HG02798 (cell line): ENCODE data around the gene GSC.
"Not testable (repeated sequence)": the region's sequence is repeated elsewhere in the genome, so short reads cannot be mapped to it uniquely, and the experiment has no call there.

Experiments used
- ATAC-seq: cut with Tn5 transposase; IDR thresholded peaks from one replicate; pipeline ENCODE4 v1.9.1; 2021; ENCODE audit warnings: mild to moderate bottlenecking; ENCODE audit not compliant: unreplicated experiment, poor library complexity

GSC gene

DNA sequence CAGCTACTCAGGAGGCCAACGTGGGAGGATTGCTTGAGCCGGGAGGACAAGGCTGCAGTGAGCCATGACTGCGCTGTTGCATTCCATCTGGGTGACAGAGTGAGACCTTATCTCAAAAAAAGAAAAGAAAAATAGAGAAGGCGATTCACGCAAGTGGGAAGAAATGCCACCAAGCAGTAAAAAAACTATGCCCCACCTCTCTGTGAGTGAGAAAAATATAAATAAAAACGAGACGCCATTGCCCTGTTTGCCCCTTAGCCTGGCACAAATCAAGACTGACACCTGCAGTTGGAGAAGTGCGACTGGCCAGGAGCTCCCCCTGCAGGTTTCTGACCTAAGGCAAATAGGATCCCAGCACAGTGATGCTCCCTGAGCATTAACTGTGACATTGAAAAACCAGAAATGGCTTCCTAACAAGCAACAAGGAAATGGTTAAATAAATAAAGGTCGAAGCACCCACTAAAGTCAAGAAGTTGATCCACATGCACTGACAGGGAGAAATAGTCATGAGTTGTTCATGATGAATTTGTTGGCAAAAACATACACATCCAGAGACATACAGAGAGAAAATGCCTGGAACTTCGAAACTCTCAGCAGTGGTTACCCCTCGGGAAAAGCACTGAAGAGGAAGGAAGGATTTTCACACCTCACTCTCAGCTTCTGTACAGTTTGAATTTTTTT is 21.1 kb downstream of the GSC start:
- no peak for ATAC-seq

DNA sequence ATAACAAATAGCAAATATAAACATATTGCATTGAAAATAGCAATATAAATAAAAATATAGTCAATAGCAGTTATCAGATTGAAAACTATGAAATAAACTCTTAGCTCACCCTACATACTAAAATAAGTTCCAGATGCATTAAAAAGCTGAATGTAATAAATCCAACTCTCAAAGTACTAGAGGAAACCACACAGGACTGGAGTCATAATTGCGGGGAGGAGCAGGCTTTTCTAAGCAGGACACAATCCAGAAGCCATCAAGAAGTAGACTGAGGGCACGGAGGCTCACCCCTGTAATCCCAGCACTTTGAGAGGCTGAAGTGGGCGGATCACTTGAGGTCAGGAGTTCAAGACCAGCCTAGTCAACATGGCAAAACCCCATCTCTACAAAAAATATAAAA is 22.2 kb downstream of the GSC start:
- no peak for ATAC-seq

DNA sequence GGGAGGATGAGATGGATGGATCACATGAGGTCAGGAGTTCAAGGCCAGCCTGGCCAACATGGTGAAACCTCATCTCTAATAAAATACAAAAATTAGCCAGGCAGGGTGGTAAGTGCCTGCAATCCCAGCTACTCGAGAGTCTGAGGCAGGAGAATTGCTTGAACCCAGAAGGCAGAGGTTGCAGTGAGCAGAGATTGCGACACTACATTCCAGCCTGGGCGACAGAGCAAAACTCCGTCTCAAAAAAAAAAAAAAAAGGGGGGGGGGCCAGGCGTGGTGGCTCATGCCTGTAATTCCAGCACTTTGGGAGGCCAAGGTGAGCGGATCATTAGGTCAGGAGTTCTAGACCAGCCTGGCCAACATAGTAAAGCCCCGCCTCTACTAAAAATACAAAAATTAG is 22.8 kb downstream of the GSC start:
- not testable (repeated sequence) for ATAC-seq

DNA sequence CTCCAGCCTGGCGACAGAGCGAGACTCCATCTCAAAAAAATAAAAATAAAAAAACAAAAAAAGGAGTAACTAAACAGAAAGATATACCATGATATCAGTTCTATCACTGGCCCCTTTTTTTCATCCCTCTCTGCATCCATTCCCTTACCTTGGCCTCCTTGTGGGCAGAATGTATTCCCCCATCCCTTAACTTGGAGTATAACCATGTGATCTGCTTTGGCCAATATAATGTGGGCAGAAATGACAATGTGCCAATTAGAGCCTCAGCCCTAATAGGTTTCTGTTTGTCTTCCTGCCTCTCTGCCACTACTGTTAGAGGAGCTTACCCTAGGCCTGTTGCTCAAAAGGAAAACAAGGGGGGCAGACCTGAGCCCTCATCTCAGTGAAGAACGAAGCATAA is 23.8 kb downstream of the GSC start:
- no peak for ATAC-seq

DNA sequence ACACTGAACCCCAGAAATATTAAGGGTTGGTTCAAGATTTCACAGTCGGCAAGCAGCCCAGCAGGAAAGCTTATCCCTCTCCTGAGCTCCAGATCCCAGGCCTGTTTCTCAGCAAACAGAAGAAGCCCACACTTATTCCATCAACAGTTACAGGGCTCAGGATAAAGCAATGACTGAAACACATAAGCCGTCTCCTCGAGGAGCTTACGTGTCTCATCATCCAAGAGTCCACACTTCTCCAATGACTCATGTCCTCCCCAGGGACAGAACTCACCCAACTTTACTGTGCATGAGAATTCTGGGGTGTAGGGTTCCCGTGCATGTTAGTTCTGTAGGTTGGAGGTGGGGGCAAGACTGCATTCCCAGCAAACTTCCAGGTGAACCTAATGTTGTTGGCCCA is 31.2 kb downstream of the GSC start:
- no peak for ATAC-seq

DNA sequence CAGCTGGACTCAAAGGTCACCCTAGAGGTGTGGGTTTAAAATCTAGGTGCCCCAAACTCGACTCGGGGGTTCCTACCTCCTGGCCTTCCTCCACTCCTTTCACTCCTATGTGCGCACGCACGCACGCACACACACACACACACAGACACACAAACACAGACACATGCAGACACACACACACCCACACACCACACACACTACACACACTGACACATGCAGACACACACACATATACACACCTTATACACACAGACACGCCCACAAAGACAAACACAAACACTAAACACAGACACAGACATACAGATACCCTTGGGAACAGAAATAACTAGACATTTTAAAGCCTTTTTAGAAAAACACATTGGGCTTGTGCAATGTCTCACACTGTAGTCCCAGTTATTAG is 31.8 kb downstream of the GSC start:
- no peak for ATAC-seq

DNA sequence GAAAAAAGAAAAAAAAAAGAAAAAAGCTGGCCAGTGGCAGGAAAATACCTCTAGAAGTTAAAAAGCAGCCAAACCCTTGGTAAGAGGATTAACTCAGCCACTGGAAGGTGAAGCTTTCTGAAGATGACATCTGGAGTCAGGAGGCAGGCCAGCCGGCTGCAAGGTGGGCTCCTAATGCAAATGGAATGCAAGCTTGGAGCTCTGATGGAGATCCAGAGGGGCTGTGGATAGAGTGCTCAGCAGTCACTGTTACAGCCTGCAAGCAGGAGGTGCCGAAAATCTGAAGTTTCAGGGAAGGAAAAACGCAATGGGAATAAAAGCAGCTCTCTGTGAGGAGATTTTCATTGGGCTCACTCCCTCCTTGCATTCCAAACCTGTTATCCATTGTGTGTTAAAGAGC is 41.0 kb downstream of the GSC start:
- no peak for ATAC-seq

DNA sequence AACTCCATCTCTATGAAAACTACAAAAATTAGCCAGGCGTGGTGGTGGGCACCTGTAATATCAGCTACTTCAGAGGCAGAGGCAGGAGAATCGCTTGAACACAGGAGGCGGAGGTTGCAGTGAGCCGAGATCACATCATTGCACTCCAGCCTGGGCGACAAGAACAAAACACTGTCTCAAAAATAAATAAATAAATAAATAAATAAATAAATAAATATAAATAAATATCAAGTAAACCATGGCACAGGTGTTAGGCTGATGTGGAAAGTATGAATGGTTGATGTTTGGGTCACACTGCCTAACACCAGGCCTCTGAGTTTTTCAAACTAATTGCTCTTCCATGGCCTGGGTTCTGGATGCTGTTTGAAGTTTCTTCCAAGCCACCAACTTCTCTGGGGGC is 41.5 kb downstream of the GSC start:
- not testable (repeated sequence) for ATAC-seq

DNA sequence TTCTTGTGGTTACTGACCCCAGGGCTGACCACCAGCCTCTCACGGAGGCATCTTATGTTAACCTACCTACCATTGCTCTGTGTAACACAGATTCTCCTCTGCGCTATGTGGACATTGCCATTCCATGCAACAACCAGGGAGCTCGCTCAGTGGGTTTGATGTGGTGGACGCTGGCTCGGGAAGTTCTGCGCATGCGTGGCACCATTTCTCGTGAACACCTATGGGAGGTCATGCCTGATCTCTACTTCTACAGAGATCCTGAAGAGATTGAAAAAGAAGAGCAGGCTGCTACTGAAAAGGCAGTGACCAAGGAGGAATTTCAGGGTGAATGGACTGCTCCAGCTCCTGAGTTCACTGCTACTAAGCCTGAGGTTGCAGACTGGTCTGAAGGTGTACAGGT is 43.3 kb downstream of the GSC start:
- ATAC-seq = not testable (repeated sequence)

DNA sequence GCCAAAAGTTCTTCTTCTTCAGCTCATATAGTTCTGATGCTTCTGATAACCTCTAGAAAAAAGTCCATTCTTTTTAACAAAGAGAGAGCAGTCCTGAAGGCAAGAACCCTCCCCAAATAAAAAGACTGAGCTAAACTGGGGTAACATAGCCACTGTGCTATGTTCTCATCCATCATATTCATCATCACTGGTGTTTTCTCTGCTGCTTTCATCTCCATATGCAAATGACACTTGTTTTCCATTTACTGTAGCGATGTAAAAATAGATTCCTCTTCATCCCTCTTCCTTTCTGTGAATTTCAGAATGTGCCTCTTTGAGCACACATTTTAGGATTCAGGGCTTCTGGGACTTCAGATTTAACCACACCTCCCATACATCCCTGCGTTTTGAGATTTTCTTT is 44.9 kb downstream of the GSC start:
- ATAC-seq = no peak

DNA sequence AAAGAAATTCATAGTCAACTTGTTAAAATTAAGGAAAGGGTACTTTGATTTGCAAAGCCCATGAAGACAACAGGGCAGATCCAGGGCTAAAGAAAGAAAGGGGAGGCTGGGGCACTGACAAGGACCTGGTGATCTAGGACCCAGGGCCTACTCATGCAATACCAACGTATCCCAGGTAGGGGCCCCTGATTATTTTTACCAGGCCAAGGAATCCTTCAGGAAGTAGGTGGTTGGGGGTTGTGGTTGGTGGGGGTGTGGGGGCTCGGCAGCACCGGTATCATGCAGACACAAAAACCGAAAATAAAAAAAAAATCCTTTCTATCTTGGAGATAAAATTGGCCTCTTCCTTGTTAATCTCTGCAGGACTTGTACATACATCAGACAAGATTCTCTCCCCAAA is 47.5 kb downstream of the GSC start:
- ATAC-seq = no peak
